Rectal smooth muscle tissue (tissue), 1 donor: ENCODE results near the gene ZBTB12.
"Not testable (repeated sequence)": the region's sequence is repeated elsewhere in the genome, so short reads cannot be mapped to it uniquely, and the experiment has no call there.

Source experiments
- H3K27ac ChIP-seq: one replicate; pipeline ENCODE4 v1.7.0; 2013; ENCODE audit warnings: low read depth, low read length, inconsistent platforms
- H3K27me3 ChIP-seq: one replicate; pipeline ENCODE4 v1.7.0; 2013; ENCODE audit warnings: low read length; ENCODE audit not compliant: control insufficient read depth, insufficient read depth
- H3K36me3 ChIP-seq: one replicate; pipeline ENCODE4 v1.7.0; 2013; ENCODE audit warnings: low read length; ENCODE audit not compliant: control insufficient read depth, insufficient read depth
- H3K4me1 ChIP-seq: one replicate; pipeline ENCODE4 v1.7.0; 2013; ENCODE audit warnings: low read length; ENCODE audit not compliant: control insufficient read depth, insufficient read depth
- H3K4me3 ChIP-seq: one replicate; pipeline ENCODE4 v1.7.0; 2013; ENCODE audit warnings: low read length
- H3K9ac ChIP-seq: one replicate; pipeline ENCODE4 v1.7.0; 2013; ENCODE audit warnings: low read length

ZBTB12 gene

GRCh38 chr6:31935823-31936222, 33.9 kb upstream of the ZBTB12 start:
- Histone ChIP-seq H3K4me3 (no peak overlapping the region), H3K27ac (no peak overlapping the region), H3K36me3 (no peaks in the 10 kb centered on the region), H3K4me1 (no peaks in the 10 kb centered on the region), H3K9ac (no peak overlapping the region), H3K27me3 (no peaks in the 10 kb centered on the region)

DNA sequence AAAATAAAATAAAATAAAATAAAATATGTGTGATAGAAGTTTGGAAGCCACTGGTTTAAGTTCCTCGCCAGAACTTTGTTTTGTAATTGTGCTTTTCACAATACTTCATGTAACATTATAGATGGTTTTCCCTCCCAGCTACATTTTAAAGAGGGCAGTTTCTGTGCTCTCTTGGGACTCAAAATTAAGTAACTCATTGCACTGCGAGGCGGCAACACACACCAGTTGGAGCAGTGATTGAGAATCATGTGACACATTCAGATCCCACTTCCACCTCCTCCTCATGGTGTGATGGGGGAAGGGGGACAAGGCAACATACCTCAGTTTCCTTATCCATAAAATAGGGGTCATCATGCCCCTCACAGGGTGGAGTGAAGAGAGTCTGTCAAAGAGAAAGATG, 33.1 kb upstream of the ZBTB12 start:
- no peak overlapping the region for H3K9ac ChIP-seq
- H3K27ac ChIP-seq = no peak overlapping the region
- no peaks in the 10 kb centered on the region for H3K4me1 ChIP-seq
- H3K36me3 ChIP-seq = no peaks in the 10 kb centered on the region
- H3K4me3 ChIP-seq = no peak overlapping the region
- H3K27me3 ChIP-seq = no peaks in the 10 kb centered on the region

DNA sequence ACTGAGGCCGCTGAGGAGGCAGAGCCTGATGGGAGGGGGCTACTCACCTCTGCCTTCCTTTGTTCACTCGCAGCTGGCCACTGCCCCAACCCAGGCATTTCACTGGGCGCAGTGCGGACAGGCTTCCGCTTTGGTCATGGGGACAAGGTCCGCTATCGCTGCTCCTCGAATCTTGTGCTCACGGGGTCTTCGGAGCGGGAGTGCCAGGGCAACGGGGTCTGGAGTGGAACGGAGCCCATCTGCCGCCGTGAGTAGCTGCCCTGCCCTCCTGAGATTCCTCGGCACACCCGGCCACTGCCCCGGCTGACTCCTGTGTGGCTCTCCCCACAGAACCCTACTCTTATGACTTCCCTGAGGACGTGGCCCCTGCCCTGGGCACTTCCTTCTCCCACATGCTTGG, 31.7 kb upstream of the ZBTB12 start:
- Histone ChIP-seq H3K27me3 (no peaks in the 10 kb centered on the region), H3K36me3 (no peaks in the 10 kb centered on the region), H3K4me1 (no peaks in the 10 kb centered on the region), H3K4me3 (no peak overlapping the region), H3K27ac (no peak overlapping the region), H3K9ac (no peak overlapping the region)

DNA sequence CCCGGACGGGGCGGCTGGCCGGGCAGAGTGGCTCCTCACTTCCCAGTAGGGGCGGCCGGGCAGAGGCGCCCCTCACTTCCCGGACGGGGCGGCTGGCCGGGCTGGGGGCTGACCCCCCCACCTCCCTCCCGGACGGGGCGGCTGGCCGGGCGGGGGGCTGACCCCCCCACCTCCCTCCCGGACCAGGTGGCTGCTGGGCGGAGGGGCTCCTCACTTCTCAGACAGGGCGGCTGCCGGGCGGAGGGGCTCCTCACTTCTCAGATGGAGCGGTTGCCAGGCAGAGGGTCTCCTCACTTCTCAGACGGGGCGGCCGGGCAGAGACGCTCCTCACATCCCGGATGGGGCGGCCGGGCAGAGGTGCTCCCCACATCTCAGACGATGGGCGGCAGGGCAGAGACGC, 30.3 kb upstream of the ZBTB12 start:
- H3K27me3 ChIP-seq, H3K27ac ChIP-seq, H3K36me3 ChIP-seq: not testable (repeated sequence)

GRCh38 chr6:31930962-31931361, 29.1 kb upstream of the ZBTB12 start:
- Histone ChIP-seq H3K4me1 (no peaks in the 10 kb centered on the region), H3K27ac (no peak overlapping the region), H3K9ac (no peak overlapping the region), H3K27me3 (no peaks in the 10 kb centered on the region), H3K4me3 (no peak overlapping the region), H3K36me3 (no peaks in the 10 kb centered on the region)

More for the DNA sequence above, 30.3 kb upstream of the ZBTB12 start:
- H3K4me1 ChIP-seq, H3K4me3 ChIP-seq, H3K9ac ChIP-seq: not testable (repeated sequence)

DNA sequence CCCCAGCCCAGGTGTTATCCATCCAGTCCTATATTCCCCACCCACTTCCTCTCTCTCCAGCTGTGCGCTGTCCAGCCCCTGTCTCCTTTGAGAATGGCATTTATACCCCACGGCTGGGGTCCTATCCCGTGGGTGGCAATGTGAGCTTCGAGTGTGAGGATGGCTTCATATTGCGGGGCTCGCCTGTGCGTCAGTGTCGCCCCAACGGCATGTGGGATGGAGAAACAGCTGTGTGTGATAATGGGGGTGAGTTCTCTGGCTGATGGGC, 26.7 kb upstream of the ZBTB12 start:
- H3K27ac ChIP-seq = no peak overlapping the region
- no peaks in the 10 kb centered on the region for H3K4me1 ChIP-seq
- H3K4me3 ChIP-seq = no peak overlapping the region
- H3K36me3 ChIP-seq = no peaks in the 10 kb centered on the region
- no peak overlapping the region for H3K9ac ChIP-seq
- no peaks in the 10 kb centered on the region for H3K27me3 ChIP-seq

DNA sequence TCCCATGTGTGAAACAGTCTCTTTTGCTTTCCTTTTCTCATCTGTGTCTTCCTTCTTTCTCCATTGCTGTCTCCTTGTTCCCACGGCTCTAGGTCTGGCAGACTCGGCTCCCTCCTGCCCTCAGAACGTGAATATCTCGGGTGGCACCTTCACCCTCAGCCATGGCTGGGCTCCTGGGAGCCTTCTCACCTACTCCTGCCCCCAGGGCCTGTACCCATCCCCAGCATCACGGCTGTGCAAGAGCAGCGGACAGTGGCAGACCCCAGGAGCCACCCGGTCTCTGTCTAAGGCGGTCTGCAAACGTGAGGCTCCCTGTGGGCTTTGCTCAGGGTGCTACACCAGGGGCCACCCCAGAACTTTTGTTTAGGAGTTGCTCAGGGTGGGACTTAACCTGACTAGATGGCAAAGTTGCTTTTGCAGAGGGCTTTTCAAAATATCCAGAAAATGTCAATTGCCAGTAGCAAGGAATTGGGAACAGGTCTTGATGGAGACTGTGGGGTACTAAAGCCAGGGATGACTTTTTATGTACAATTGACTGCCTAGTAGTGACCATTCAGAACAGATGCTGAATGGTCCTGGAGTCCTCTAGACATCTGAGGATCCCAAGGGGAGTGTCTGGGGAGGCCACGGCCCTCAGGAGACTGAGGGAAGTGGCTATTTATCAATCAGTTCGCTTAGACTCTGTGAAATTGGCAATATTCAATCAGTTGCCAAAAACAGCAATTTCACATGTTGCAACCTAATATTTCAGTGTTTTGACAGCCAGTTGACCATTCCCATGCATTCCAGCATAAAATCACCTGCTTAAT, 26.2 kb upstream of the ZBTB12 start:
- H3K9ac ChIP-seq = no peak overlapping the region
- no peaks in the 10 kb centered on the region for H3K27me3 ChIP-seq
- no peaks in the 10 kb centered on the region for H3K36me3 ChIP-seq
- H3K27ac ChIP-seq = no peak overlapping the region
- no peaks in the 10 kb centered on the region for H3K4me1 ChIP-seq
- H3K4me3 ChIP-seq = peak overlapping the region; percentile 22

- no peaks in the 10 kb centered on the region for H3K36me3 ChIP-seq
- H3K27me3 ChIP-seq = no peaks in the 10 kb centered on the region
- no peak within 1 kb of the TSS for H3K9ac ChIP-seq
- H3K4me1 ChIP-seq = no peaks in the 10 kb centered on the region
- peak within 1 kb of the TSS; percentile 22 for H3K4me3 ChIP-seq
- no peak within 1 kb of the TSS for H3K27ac ChIP-seq
Observed at GRCh38 chr6:31927242-31927862, 25.5 kb upstream of the ZBTB12 start, which contains the start of gene C2. Gene C2, plus strand, starts transcription at chr6:31927717. Its CDS starts 36 bp downstream, at chr6:31927753.

- no peaks in the 10 kb centered on the region for H3K4me1 ChIP-seq
- H3K9ac ChIP-seq = no peak overlapping the region
Observed at GRCh38 chr6:31922942-31923341, 21.1 kb upstream of the ZBTB12 start.

GRCh38 chr6:31920811-31921210, 18.9 kb upstream of the ZBTB12 start:
- no peak overlapping the region for H3K27ac ChIP-seq
- H3K36me3 ChIP-seq = no peaks in the 10 kb centered on the region
- H3K27me3 ChIP-seq = no peaks in the 10 kb centered on the region
- H3K4me3 ChIP-seq = no peak overlapping the region
- H3K9ac ChIP-seq = no peak overlapping the region
- no peaks in the 10 kb centered on the region for H3K4me1 ChIP-seq

More at GRCh38 chr6:31922942-31923341, 21.1 kb upstream of the ZBTB12 start:
- Histone ChIP-seq H3K27ac (no peak overlapping the region), H3K27me3 (no peaks in the 10 kb centered on the region), H3K4me3 (no peak overlapping the region), H3K36me3 (no peaks in the 10 kb centered on the region)

GRCh38 chr6:31919624-31920303, 17.9 kb upstream of the ZBTB12 start:
- Histone ChIP-seq H3K4me1 (no peaks in the 10 kb centered on the region), H3K9ac (no peak overlapping the region), H3K27ac (no peak overlapping the region), H3K36me3 (no peaks in the 10 kb centered on the region), H3K4me3 (no peak overlapping the region), H3K27me3 (no peaks in the 10 kb centered on the region)

DNA sequence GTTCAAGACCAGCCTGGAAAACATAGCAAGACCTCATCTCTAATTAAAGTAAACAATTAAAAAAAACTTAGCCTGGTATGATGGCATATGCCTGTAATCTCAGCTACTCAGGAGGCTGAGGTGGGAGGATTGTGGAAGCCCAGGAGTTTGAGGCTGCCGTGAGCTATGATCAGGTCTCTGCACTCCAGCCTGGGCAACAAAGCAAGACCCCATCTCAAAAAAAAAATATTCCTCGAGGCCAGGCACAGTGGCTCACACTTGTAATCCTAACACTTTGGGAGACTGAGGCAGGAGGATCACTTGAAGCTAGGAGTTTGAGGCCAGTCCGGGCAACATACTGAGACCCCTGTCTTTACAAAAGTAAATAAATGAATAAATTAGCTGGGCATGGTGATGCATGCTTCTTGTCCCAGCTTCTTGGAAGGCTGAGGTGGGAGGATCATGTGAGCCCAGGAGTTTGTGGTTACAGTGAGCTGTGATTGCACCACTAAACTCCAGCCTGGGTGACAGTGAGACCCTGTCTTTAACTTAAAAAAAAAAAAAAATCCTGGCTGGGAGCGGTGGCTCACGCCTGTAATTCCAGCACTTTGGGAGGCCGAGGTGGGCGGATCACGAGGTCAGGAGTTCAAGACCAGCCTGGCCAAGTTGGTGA, 16.3 kb upstream of the ZBTB12 start:
- no peaks in the 10 kb centered on the region for H3K36me3 ChIP-seq
- no peak overlapping the region for H3K27ac ChIP-seq
- H3K9ac ChIP-seq = no peak overlapping the region
- H3K4me3 ChIP-seq = no peak overlapping the region
- H3K4me1 ChIP-seq = no peaks in the 10 kb centered on the region
- no peaks in the 10 kb centered on the region for H3K27me3 ChIP-seq
